Endothelial cell of umbilical vein (primary cell): ENCODE data around the gene PFKFB3. TPM values are rescaled to one million over a fixed set of nuclear protein-coding genes. Genes with fewer than 3 reads are reported as not detected.

Experiments used
- BruUV-seq: library from RNA; stranded (reverse); fragments of 400-500 nt; replicated peaks from 2 replicates; lab custom pipeline; 2021; lab: Mats Ljungman, UMichigan
- CTCF ChIA-PET: fragments of 300-600, 350-600 bp; sonication (Branson Sonifier 250); formaldehyde crosslinking; loops from one replicate; lab custom pipeline; 2021; ENCODE audit warnings: antibody characterized with exemption, inconsistent platforms; lab: Charles Lee
- POLR2A ChIA-PET: fragments of 300-600, 350-600 bp; sonication (Branson Sonifier 250); formaldehyde crosslinking; loops from one replicate; lab custom pipeline; 2021; ENCODE audit warnings: antibody characterized with exemption, inconsistent platforms; lab: Charles Lee
- DNase-seq: peaks from one replicate; pipeline ENCODE4 v3.0.0-alpha.2; 2011; ENCODE audit warnings: low read depth, low spot score
- FAIRE-seq: peaks from 2 replicates; lab custom pipeline; 2011; peaks lifted over from hg19 to GRCh38; lab: Jason Lieb, UNC
- H2AFZ ChIP-seq: 2 replicates; pipeline ENCODE4 v1.6.0; 2012; ENCODE audit warnings: low read depth, low read length, control low read depth, inconsistent platforms
- H3K27ac ChIP-seq: 2 replicates; pipeline ENCODE4 v1.5.1; 2011; ENCODE audit warnings: low read depth, mild to moderate bottlenecking, control low read depth, low read length, moderate library complexity; ENCODE audit not compliant: insufficient read depth
- H3K27me3 ChIP-seq, 2 experiments: 2 replicates each; pipeline versions ENCODE4 v1.6.0 to v1.6.1; 2011; ENCODE audit warnings: low read length in 2 of 2, mixed read lengths in 1 of 2; ENCODE audit not compliant: control insufficient read depth in 2 of 2, insufficient read depth in 2 of 2
- H3K36me3 ChIP-seq, 2 experiments: 2 replicates in 1 of 2; 3 replicates in 1 of 2; pipeline ENCODE4 v1.5.1; 2011; ENCODE audit warnings: low read length in 2 of 2, mild to moderate bottlenecking in 1 of 2, moderate library complexity in 1 of 2; ENCODE audit not compliant: control insufficient read depth in 2 of 2, insufficient read depth in 2 of 2; ENCODE audit errors: extremely low read depth in 1 of 2
- H3K4me1 ChIP-seq: 3 replicates; pipeline ENCODE4 v1.5.1; 2011; ENCODE audit warnings: mild to moderate bottlenecking, low read length; ENCODE audit not compliant: control insufficient read depth, insufficient read depth; ENCODE audit errors: extremely low read depth
- H3K4me2 ChIP-seq: 2 replicates; pipeline ENCODE4 v1.6.1; 2011; ENCODE audit warnings: low read length, control low read depth, mixed read lengths; ENCODE audit not compliant: insufficient read depth
- H3K4me3 ChIP-seq, 3 experiments: fragments of 200-600 bp in 1 of 3; sonication (generic), shearing (Covaris generic) in 1 of 3; replicated peaks in 1 of 3; 2 replicates each; pipeline ENCODE4 v1.5.1; 2011 to 2016; ENCODE audit warnings: control low read depth in 3 of 3, low read length in 3 of 3, mild to moderate bottlenecking in 2 of 3, inconsistent platforms in 1 of 3, low read depth in 1 of 3, moderate library complexity in 1 of 3; ENCODE audit not compliant: insufficient read depth in 1 of 3
- H3K79me2 ChIP-seq: 2 replicates; pipeline ENCODE4 v1.6.0; 2012; ENCODE audit warnings: low read length, inconsistent platforms; ENCODE audit not compliant: control insufficient read depth, insufficient read depth
- H3K9ac ChIP-seq: replicated peaks from 2 replicates; pipeline ENCODE3; 2011; ENCODE audit warnings: low read length, control low read depth; ENCODE audit not compliant: insufficient read depth; ENCODE audit errors: extremely low read depth
- H3K9me1 ChIP-seq: replicated peaks from 3 replicates; pipeline ENCODE4 v1.6.0; 2011; ENCODE audit warnings: mild to moderate bottlenecking, low read length; ENCODE audit not compliant: control insufficient read depth, insufficient read depth; ENCODE audit errors: extremely low read depth
- H3K9me3 ChIP-seq: replicated peaks from 2 replicates; pipeline ENCODE4 v1.5.1; 2012; ENCODE audit warnings: low read length, inconsistent platforms; ENCODE audit not compliant: control insufficient read depth, insufficient read depth
- H4K20me1 ChIP-seq: replicated peaks from 2 replicates; pipeline ENCODE3; 2011; ENCODE audit warnings: mild to moderate bottlenecking, low read length; ENCODE audit not compliant: control insufficient read depth, insufficient read depth; ENCODE audit errors: extremely low read depth
- CTCF ChIP-seq, 2 donors: IDR thresholded peaks; 1 replicate in 1 of 2; 2 replicates in 1 of 2; pipeline ENCODE4 v1.5.1; 2011; ENCODE audit warnings: low read length in 2 of 2, mild to moderate bottlenecking in 2 of 2, moderate library complexity in 2 of 2, control low read depth in 1 of 2, inconsistent platforms in 1 of 2, low read depth in 1 of 2; ENCODE audit not compliant: insufficient read depth in 1 of 2; ENCODE audit errors: extremely low read depth in 1 of 2
- EZH2 ChIP-seq: IDR thresholded peaks from 2 replicates; pipeline ENCODE4 v1.6.1; 2012; ENCODE audit warnings: borderline replicate concordance, low read depth, mild to moderate bottlenecking, moderate library complexity, low read length, inconsistent platforms; ENCODE audit not compliant: severe bottlenecking
- GATA2 ChIP-seq: IDR thresholded peaks from 2 replicates; pipeline ENCODE4 v1.7.0; 2011; ENCODE audit warnings: low read depth, mild to moderate bottlenecking, moderate library complexity, mixed read lengths, low read length; ENCODE audit not compliant: insufficient read length, insufficient read depth
- JUN ChIP-seq: IDR thresholded peaks from 2 replicates; pipeline ENCODE4 v1.6.1; 2011; ENCODE audit warnings: borderline replicate concordance, low read depth; ENCODE audit not compliant: insufficient read length, insufficient read depth
- MYC ChIP-seq: IDR thresholded peaks from one replicate; pipeline ENCODE4 v1.6.1; 2011; ENCODE audit warnings: mild to moderate bottlenecking, low read depth, low read length
- POLR2A ChIP-seq: IDR thresholded peaks from 2 replicates; pipeline ENCODE4 v1.6.1; 2012; ENCODE audit warnings: low read depth, mild to moderate bottlenecking, control low read depth, low read length
- dilution Hi-C: fragments of 300-500 bp; cut with MboI; formaldehyde crosslinking; loops from one replicate; pipeline ENCODE4 v1.15.0; 2019; ENCODE audit warnings: low sequenced_read_pairs; ENCODE audit not compliant: extremely low pct_ligation_motif_present
- intact Hi-C: fragments of 100-400 bp; cut with micrococcal nuclease; formaldehyde crosslinking; loops from one replicate; pipeline ENCODE4 v1.10.0; 2022
- polyA plus RNA-seq, 4 experiments: library from polyadenylated mRNA; depleted of rRNA in 3 of 4; stranded (reverse) in 3 of 4; unstranded in 1 of 4; fragments of >200 nt; gene quantifications; 2 replicates each; pipeline versions ENCODE4 v1.2.1 to v1.2.3, GENCODE V29; 2011 to 2012; ENCODE audit warnings: missing spikeins in 1 of 4
- total RNA-seq: library from RNA; stranded (reverse); gene quantifications from 2 replicates; pipeline ENCODE4 v1.2.3, GENCODE V29; 2021

PFKFB3 gene
- total and polyA plus RNA-seq, 2 donors (not counting 3 experiments of a cell fraction or from before 2014, with no cell fraction given): 15.8 to 33.7 TPM

DNA sequence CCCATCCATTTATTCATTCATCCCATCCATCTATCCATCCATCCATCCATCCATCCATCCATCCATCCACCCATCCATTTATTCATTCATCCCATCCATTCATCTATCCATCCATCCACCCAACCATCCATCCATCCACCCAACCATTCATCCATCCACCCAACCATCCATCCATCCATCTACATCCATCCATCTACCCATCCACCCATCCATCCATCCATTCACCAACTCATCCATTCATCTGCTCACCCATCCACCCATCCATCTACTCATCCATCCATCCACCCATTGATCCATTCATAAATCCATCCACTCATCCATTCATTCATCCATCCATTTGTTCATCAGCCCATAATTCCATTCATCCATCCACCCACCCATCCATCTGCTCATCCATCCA is 56.4 kb downstream of the PFKFB3 start:
- FAIRE-seq: no peak
- CTCF ChIA-PET: no interaction called here

More for the DNA sequence above, 56.4 kb downstream of the PFKFB3 start:
- Histone ChIP-seq H2AFZ (no peak overlapping the region), H3K27ac (no peak overlapping the region), H3K27me3 (no peaks in the 10 kb centered on the region), H3K79me2 (no peaks in the 10 kb centered on the region), H3K9me3 (no peaks in the 10 kb centered on the region), H3K9ac (no peak overlapping the region), H4K20me1 (no peaks in the 10 kb centered on the region), H3K4me3 (no peak overlapping the region), H3K4me2 (no peak overlapping the region), H3K36me3 (no peaks in the 10 kb centered on the region), H3K4me1 (no peaks in the 10 kb centered on the region), H3K9me1 (no peaks in the 10 kb centered on the region)
- POLR2A ChIA-PET: no interaction called here
- DNase-seq: no peak
- dilution Hi-C loops (no loop called here), intact Hi-C loops (no loop called here)
- no TSS peak for BruUV-seq
- TF ChIP-seq GATA2: no peak
- TF ChIP-seq CTCF (IDR thresholded peaks at IDR 0.05; ENCODE audit: extremely low read depth in 1 of 2, insufficient read depth in 1 of 2, low read depth in 1 of 2, low read length in 2 of 2): no peak
- no peak for TF ChIP-seq JUN
- no peak for TF ChIP-seq EZH2
- TF ChIP-seq MYC: no peak
- no peak for TF ChIP-seq POLR2A
